Breast epithelium (tissue), 3 donors: ENCODE measurements around the gene COL18A1.

Experiments used
- CTCF ChIP-seq, 3 donors: fragments of 450-650 bp; IDR thresholded peaks; one replicate each; pipeline ENCODE4 v1.5.1; 2016 to 2017; ENCODE audit warnings: antibody characterized with exemption in 3 of 3, mild to moderate bottlenecking in 3 of 3, moderate library complexity in 3 of 3
- POLR2A ChIP-seq: fragments of 450-650 bp; IDR thresholded peaks from one replicate; pipeline ENCODE4 v1.6.1; 2016; ENCODE audit warnings: antibody characterized with exemption, mild to moderate bottlenecking, moderate library complexity

DNA sequence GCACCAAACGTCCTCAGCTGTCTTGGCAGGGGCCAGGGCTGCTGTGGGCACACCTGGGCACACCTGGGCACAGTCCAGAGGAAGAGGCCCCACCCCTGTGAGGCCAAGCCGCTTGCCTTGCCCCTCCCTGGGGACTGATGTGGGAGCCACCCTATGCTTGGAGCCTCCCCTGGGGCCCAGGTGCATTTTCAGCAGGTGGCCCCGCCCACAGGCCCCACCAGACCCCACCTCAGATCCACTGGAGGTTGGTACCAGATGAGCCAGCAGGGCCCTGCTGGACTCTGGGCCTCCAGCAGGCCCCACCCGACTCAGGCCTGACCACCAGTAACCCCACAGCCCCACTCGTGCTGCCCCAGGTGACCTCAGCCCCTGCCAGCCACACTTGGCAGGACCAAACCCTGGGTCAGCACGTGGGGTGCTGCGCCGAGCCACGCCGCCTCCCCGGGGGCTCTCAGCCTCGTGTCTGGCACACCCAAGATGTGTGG, 128.4 kb downstream of the COL18A1 start:
- TF ChIP-seq CTCF (IDR thresholded peaks at IDR 0.05), result no peak
- TF ChIP-seq POLR2A, result no peak
